SK-N-SH treated with all-trans-retinoic acid at 6 μM for 48 hours (cell line): ENCODE data around the gene EMCN.

Experiments
- ATAC-seq: fragments of 200-7000 bp; cut with Tn5 transposase; 3 replicates; pipeline ENCODE4 v1.9.1; 2020; ENCODE audit warnings: mild to moderate bottlenecking, moderate library complexity
- ARNTL ChIP-seq: fragments of 450-650 bp; formaldehyde crosslinking; IDR thresholded peaks from 2 replicates; pipeline ENCODE4 v1.5.0; 2020; ENCODE audit warnings: low read depth, mild to moderate bottlenecking, moderate library complexity, borderline replicate concordance
- BACH2 ChIP-seq: fragments of 250-450 bp; sonication (Bioruptor Pico); IDR thresholded peaks from 2 replicates; pipeline ENCODE4 v1.9.0; 2021; ENCODE audit warnings: mild to moderate bottlenecking, borderline replicate concordance
- CSDC2 ChIP-seq: fragments of 250-450 bp; sonication (Bioruptor Pico); IDR thresholded peaks from 2 replicates; pipeline ENCODE4 v1.5.0; 2020; ENCODE audit warnings: mild to moderate bottlenecking, moderate library complexity
- ESRRG ChIP-seq: fragments of 250-450 bp; sonication (Bioruptor Pico); IDR thresholded peaks from 2 replicates; pipeline ENCODE4 v1.6.1; 2021; ENCODE audit warnings: mild to moderate bottlenecking
- GLIS3 ChIP-seq: fragments of 250-450 bp; sonication (Bioruptor Pico); IDR thresholded peaks from 2 replicates; pipeline ENCODE4 v1.5.0; 2020; ENCODE audit warnings: mild to moderate bottlenecking, moderate library complexity
- ISL1 ChIP-seq: fragments of 250-450 bp; sonication (Bioruptor Pico); IDR thresholded peaks from 2 replicates; pipeline ENCODE4 v2.1.2; 2022; ENCODE audit warnings: mild to moderate bottlenecking, moderate library complexity
- OSR1 ChIP-seq: fragments of 250-450 bp; sonication (Bioruptor Pico); IDR thresholded peaks from 2 replicates; pipeline ENCODE4 v1.8.0; 2022; ENCODE audit warnings: moderate library complexity, mild to moderate bottlenecking, inconsistent platforms
- PPARA ChIP-seq: fragments of 250-450 bp; sonication (Bioruptor Pico); IDR thresholded peaks from 2 replicates; pipeline ENCODE4 v1.5.0; 2020; ENCODE audit warnings: mild to moderate bottlenecking, borderline replicate concordance
- RARB ChIP-seq: fragments of 250-450 bp; sonication (Bioruptor Pico); IDR thresholded peaks from 2 replicates; pipeline ENCODE4 v1.8.0; 2021; ENCODE audit warnings: mild to moderate bottlenecking, moderate library complexity
- SNAI2 ChIP-seq: fragments of 250-450 bp; sonication (Bioruptor Pico); IDR thresholded peaks from 2 replicates; pipeline ENCODE4 v1.5.0; 2020; ENCODE audit warnings: mild to moderate bottlenecking, moderate library complexity
- TCF4 ChIP-seq: fragments of 250-450 bp; sonication (Bioruptor Pico); IDR thresholded peaks from 2 replicates; pipeline ENCODE4 v1.8.0; 2021; ENCODE audit warnings: mild to moderate bottlenecking, moderate library complexity, borderline replicate concordance
- TOX ChIP-seq: fragments of 250-450 bp; sonication (Bioruptor Pico); IDR thresholded peaks from 2 replicates; pipeline ENCODE4 v1.8.0; 2021; ENCODE audit warnings: mild to moderate bottlenecking, moderate library complexity, borderline replicate concordance
- ZFP3 ChIP-seq: fragments of 250-450 bp; sonication (Bioruptor Pico); IDR thresholded peaks from 2 replicates; pipeline ENCODE4 v1.5.0; 2020; ENCODE audit warnings: mild to moderate bottlenecking, moderate library complexity
- ZFP30 ChIP-seq: fragments of 450-650 bp; formaldehyde crosslinking; IDR thresholded peaks from 2 replicates; pipeline ENCODE4 v1.5.0; 2022; ENCODE audit warnings: mild to moderate bottlenecking, moderate library complexity
- ZNF565 ChIP-seq: fragments of 450-650 bp; formaldehyde crosslinking; conservative IDR thresholded peaks from 2 replicates; pipeline ENCODE4 v1.5.0; 2020; ENCODE audit warnings: low read depth, mild to moderate bottlenecking, moderate library complexity
- ZNF8 ChIP-seq: fragments of 450-650 bp; formaldehyde crosslinking; IDR thresholded peaks from 2 replicates; pipeline ENCODE4 v1.5.0; 2020; ENCODE audit warnings: mild to moderate bottlenecking, moderate library complexity
- TF ChIP-seq, protein P1 (sequence below): fragments of 250-450 bp; sonication (Bioruptor Pico); IDR thresholded peaks from 2 replicates; pipeline ENCODE4 v1.8.0; 2021; ENCODE audit warnings: low read depth, mild to moderate bottlenecking, moderate library complexity, borderline replicate concordance
- TF ChIP-seq, protein P2 (sequence below): fragments of 250-450 bp; sonication (Bioruptor Pico); IDR thresholded peaks from 2 replicates; pipeline ENCODE4 v1.5.1; 2020; ENCODE audit warnings: low read depth, mild to moderate bottlenecking, moderate library complexity
- TF ChIP-seq, protein P3 (sequence below): fragments of 250-450 bp; sonication (Bioruptor Pico); IDR thresholded peaks from 2 replicates; pipeline ENCODE4 v1.5.0; 2020; ENCODE audit warnings: mild to moderate bottlenecking, moderate library complexity
- TF ChIP-seq, protein P4 (sequence below): fragments of 250-450 bp; sonication (Bioruptor Pico); IDR thresholded peaks from 2 replicates; pipeline ENCODE4 v1.5.1; 2021; ENCODE audit warnings: mild to moderate bottlenecking, moderate library complexity

EMCN gene

DNA sequence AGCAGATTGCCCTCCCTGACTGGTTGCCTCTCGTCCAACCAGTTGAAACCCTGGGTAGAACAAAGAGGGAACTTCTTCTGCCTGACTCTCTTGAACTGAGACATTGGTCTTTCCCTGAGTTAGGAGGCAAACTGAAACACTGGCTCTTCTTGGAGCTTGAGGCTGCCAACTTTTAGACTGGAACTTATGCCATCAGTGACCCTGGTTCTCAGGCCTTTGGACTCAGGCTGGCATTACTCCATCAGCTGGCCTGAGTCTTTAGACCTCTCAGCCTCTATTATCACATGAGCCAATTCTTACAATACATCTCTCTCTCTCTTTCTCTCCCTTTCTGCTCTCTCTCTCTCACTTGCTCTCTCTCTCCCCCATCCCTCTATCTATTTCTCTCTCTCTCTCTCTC is 86.4 kb downstream of the EMCN start:
- ATAC-seq: no peak
- TF ChIP-seq ZFP30 (CRISPR knock-in tag) (no peak), OSR1 (CRISPR knock-in tag) (no peak), ISL1 (CRISPR knock-in tag) (no peak), ZNF8 (no peak), TOX (CRISPR knock-in tag) (no peak), ESRRG (CRISPR knock-in tag) (no peak), BACH2 (no peak), RARB (CRISPR knock-in tag) (no peak), CSDC2 (no peak), SNAI2 (no peak), PPARA (CRISPR knock-in tag) (no peak), TCF4 (CRISPR knock-in tag) (no peak), GLIS3 (CRISPR knock-in tag) (no peak)
- TF ChIP-seq, protein P1, sequence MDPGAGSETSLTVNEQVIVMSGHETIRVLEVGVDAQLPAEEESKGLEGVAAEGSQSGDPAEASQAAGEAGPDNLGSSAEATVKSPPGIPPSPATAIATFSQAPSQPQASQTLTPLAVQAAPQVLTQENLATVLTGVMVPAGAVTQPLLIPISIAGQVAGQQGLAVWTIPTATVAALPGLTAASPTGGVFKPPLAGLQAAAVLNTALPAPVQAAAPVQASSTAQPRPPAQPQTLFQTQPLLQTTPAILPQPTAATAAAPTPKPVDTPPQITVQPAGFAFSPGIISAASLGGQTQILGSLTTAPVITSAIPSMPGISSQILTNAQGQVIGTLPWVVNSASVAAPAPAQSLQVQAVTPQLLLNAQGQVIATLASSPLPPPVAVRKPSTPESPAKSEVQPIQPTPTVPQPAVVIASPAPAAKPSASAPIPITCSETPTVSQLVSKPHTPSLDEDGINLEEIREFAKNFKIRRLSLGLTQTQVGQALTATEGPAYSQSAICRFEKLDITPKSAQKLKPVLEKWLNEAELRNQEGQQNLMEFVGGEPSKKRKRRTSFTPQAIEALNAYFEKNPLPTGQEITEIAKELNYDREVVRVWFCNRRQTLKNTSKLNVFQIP (CRISPR knock-in tag): no peak
- TF ChIP-seq, protein P2, sequence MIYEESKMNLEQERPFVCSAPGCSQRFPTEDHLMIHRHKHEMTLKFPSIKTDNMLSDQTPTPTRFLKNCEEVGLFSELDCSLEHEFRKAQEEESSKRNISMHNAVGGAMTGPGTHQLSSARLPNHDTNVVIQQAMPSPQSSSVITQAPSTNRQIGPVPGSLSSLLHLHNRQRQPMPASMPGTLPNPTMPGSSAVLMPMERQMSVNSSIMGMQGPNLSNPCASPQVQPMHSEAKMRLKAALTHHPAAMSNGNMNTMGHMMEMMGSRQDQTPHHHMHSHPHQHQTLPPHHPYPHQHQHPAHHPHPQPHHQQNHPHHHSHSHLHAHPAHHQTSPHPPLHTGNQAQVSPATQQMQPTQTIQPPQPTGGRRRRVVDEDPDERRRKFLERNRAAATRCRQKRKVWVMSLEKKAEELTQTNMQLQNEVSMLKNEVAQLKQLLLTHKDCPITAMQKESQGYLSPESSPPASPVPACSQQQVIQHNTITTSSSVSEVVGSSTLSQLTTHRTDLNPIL (CRISPR knock-in tag): no peak
- TF ChIP-seq, protein P3, sequence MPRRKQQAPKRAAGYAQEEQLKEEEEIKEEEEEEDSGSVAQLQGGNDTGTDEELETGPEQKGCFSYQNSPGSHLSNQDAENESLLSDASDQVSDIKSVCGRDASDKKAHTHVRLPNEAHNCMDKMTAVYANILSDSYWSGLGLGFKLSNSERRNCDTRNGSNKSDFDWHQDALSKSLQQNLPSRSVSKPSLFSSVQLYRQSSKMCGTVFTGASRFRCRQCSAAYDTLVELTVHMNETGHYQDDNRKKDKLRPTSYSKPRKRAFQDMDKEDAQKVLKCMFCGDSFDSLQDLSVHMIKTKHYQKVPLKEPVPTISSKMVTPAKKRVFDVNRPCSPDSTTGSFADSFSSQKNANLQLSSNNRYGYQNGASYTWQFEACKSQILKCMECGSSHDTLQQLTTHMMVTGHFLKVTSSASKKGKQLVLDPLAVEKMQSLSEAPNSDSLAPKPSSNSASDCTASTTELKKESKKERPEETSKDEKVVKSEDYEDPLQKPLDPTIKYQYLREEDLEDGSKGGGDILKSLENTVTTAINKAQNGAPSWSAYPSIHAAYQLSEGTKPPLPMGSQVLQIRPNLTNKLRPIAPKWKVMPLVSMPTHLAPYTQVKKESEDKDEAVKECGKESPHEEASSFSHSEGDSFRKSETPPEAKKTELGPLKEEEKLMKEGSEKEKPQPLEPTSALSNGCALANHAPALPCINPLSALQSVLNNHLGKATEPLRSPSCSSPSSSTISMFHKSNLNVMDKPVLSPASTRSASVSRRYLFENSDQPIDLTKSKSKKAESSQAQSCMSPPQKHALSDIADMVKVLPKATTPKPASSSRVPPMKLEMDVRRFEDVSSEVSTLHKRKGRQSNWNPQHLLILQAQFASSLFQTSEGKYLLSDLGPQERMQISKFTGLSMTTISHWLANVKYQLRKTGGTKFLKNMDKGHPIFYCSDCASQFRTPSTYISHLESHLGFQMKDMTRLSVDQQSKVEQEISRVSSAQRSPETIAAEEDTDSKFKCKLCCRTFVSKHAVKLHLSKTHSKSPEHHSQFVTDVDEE (CRISPR knock-in tag): no peak

DNA sequence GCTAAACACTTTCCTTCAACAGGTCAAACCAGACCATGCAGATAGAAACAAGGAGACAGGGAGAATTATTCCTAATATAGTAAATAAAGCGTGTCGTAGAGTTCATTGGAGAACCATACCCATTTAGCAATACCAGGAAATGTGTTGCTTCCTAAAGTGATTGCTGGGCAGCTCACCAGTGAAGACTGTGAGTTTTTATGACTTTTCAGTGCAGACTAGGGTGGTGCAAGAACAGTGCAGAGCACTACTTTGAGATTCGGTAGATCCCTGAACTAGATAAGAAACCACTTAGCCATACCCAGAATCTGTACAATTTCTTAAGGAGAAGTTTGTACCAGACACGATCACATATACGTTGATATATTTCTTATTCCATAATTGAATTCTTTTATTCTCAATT is 87.4 kb downstream of the EMCN start:
- ATAC-seq: no peak
- TF ChIP-seq ZFP3 (no peak), RARB (CRISPR knock-in tag) (no peak), ZFP30 (CRISPR knock-in tag) (no peak), PPARA (CRISPR knock-in tag) (no peak), ARNTL (no peak), ZNF8 (no peak), ZNF565 (CRISPR knock-in tag) (no peak), ESRRG (CRISPR knock-in tag) (no peak), SNAI2 (no peak), CSDC2 (no peak), BACH2 (no peak)
- TF ChIP-seq, protein P2 (CRISPR knock-in tag): no peak
- TF ChIP-seq, protein P4, sequence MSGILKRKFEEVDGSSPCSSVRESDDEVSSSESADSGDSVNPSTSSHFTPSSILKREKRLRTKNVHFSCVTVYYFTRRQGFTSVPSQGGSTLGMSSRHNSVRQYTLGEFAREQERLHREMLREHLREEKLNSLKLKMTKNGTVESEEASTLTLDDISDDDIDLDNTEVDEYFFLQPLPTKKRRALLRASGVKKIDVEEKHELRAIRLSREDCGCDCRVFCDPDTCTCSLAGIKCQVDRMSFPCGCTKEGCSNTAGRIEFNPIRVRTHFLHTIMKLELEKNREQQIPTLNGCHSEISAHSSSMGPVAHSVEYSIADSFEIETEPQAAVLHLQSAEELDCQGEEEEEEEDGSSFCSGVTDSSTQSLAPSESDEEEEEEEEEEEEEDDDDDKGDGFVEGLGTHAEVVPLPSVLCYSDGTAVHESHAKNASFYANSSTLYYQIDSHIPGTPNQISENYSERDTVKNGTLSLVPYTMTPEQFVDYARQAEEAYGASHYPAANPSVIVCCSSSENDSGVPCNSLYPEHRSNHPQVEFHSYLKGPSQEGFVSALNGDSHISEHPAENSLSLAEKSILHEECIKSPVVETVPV: no peak
- TF ChIP-seq, protein P3 (CRISPR knock-in tag): no peak
- TF ChIP-seq, protein P1 (CRISPR knock-in tag): no peak
